Tibial nerve (tissue), 4 donors: ENCODE data around the gene YWHAB. TPM values are rescaled to one million over a fixed set of nuclear protein-coding genes. Genes with fewer than 3 reads are reported as not detected.
"Not testable (repeated sequence)": the region's sequence is repeated elsewhere in the genome, so short reads cannot be mapped to it uniquely, and the experiment has no call there.

Source experiments
- DNase-seq, 2 donors: peaks; one replicate each; pipeline ENCODE4 v3.0.0-alpha.2; 2019; ENCODE audit warnings: low spot score in 2 of 2
- H3K27ac ChIP-seq, 4 donors: fragments of 200-600 bp; sonication (generic) in 3 of 4; one replicate each; pipeline ENCODE4 v1.5.1; 2017 to 2019; ENCODE audit warnings: mild to moderate bottlenecking in 1 of 4
- H3K27me3 ChIP-seq, 2 donors: fragments of 200-600 bp; sonication (generic) in 1 of 2; one replicate each; pipeline versions ENCODE4 v1.5.1 to v1.6.0; 2017 to 2019
- H3K36me3 ChIP-seq, 3 donors: fragments of 200-600 bp; sonication (generic); one replicate each; pipeline ENCODE4 v1.5.1; 2018 to 2019
- H3K4me1 ChIP-seq, 4 donors: fragments of 200-600 bp; sonication (generic) in 3 of 4; one replicate each; pipeline ENCODE4 v1.5.1; 2017 to 2019
- H3K4me3 ChIP-seq, 4 donors: fragments of 200-600 bp; sonication (generic) in 3 of 4; one replicate each; pipeline ENCODE4 v1.5.1; 2017 to 2019; ENCODE audit warnings: mild to moderate bottlenecking in 1 of 4, moderate library complexity in 1 of 4
- H3K9me3 ChIP-seq, 4 donors: fragments of 200-600 bp; sonication (generic) in 3 of 4; one replicate each; pipeline ENCODE4 v1.5.1; 2017 to 2019
- CTCF ChIP-seq, 5 experiments: fragments of 200-600 bp in 3 of 5; fragments of 450-650 bp in 2 of 5; sonication (generic) in 3 of 5; IDR thresholded peaks; one replicate each; pipeline ENCODE4 v1.5.1; 2016 to 2019; ENCODE audit warnings: antibody characterized with exemption in 5 of 5, mild to moderate bottlenecking in 3 of 5, moderate library complexity in 2 of 5
- EP300 ChIP-seq, 2 donors: sonication (generic); formaldehyde crosslinking; IDR thresholded peaks; one replicate each; pipeline ENCODE4 v1.6.1; 2017; ENCODE audit warnings: antibody characterized with exemption in 2 of 2, mild to moderate bottlenecking in 1 of 2
- POLR2A ChIP-seq, 2 donors: fragments of 450-650 bp; IDR thresholded peaks; one replicate each; pipeline ENCODE4 v1.6.1; 2017; ENCODE audit warnings: antibody characterized with exemption in 2 of 2, mild to moderate bottlenecking in 2 of 2, moderate library complexity in 2 of 2
- WGBS, 2 donors: methylation state at CpG; one replicate each; pipeline ENCODE4 v1.1.5; 2018; 5-methylcytosine and 5-hydroxymethylcytosine counted together
- total RNA-seq, 4 donors: library from RNA; depleted of rRNA; stranded (reverse); fragments of >200 nt; gene quantifications; one replicate each; pipeline ENCODE4 v1.1.0, GENCODE V29; 2016

Gene YWHAB
- total RNA-seq, 4 donors from 2014 or later: 97.9 to 119 (median 98.3) TPM

DNA sequence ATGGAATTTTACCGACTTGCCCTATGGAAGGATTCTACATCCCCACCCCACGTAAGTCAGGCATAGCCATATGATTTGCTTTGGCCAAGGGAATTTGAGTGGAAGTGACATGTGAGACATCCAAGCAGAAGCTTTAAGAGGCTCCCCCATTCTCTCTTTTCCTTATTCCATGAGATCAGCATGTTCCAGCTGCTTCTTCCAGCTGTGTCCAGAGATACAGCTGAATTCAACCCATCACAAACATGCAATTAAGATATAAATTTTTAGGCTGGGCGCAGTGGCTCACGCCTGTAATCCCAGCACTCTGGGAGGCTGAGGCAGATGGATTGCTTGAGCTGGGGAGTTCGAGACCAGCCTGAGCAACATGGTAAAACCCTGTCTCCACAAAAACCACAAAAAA, 16.0 kb upstream of the YWHAB start:
- Histone ChIP-seq H3K4me3 (no peak overlapping the region), H3K27me3 (no peaks in the 10 kb centered on the region), H3K9me3 (no peaks in the 10 kb centered on the region), H3K27ac (no peak overlapping the region), H3K4me1 (peaks cover 0 to 11% (median 2%) of the 10 kb centered on the region in 4 donors), H3K36me3 (no peaks in the 10 kb centered on the region)
- no peak for DNase-seq
- 77 to 78% methylated on average over 5 of the region's 5 CpGs for WGBS, 2 donors
- no peak for TF ChIP-seq CTCF (IDR thresholded peaks at IDR 0.05)
- TF ChIP-seq EP300 (IDR thresholded peaks at IDR 0.05): no peak
- TF ChIP-seq POLR2A (IDR thresholded peaks at IDR 0.05): no peak

GRCh38 chr20:44882360-44882759, 3.1 kb upstream of the YWHAB start:
- peaks cover 0 to 21% (median 3%) of the 10 kb centered on the region in 4 donors for H3K4me1 ChIP-seq
- DNase-seq, H3K27me3 ChIP-seq, H3K4me3 ChIP-seq, H3K9me3 ChIP-seq, H3K27ac ChIP-seq, H3K36me3 ChIP-seq: not testable (repeated sequence)
- 82 to 93% methylated on average over 4 of the region's 4 CpGs for WGBS, 2 donors

DNA sequence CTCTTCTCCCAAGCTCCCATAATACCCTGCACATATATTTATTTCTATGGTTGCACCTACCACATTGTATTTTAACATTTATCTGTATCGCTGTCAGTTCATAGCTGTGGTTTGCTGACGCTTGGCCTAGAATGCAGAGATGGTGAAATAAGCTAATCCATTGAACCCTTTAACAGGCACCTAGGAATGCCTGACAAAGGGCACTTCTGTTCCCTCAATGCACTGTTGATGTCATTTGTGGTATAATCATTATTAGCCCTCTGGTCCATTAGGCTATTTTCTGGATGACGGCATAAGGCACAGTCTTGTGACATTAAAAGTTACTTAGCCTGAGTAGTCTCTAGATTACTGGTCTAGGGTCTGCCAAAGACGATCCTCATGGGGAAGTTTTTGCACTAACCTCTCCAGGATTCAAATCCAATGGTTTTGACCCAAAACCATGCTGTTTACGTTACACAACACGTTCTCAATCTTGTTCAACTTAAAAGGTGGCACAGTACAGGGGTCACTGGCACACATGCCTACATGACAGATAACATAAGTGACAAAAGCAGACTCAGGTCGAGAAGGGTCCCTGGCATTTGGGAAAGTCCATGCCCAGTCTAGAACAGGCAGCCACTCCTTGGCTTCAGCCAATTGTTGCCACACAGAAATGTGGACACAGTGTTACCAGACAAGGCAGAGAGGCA, 2.1 kb upstream of the YWHAB start:
- no peaks in the 10 kb centered on the region for H3K27me3 ChIP-seq
- H3K36me3 ChIP-seq: no peaks in the 10 kb centered on the region
- H3K27ac ChIP-seq: no peak overlapping the region
- no peak for DNase-seq
- peaks cover 0 to 31% (median 13%) of the 10 kb centered on the region in 4 donors for H3K4me1 ChIP-seq
- no peaks in the 10 kb centered on the region for H3K9me3 ChIP-seq
- WGBS, 2 donors: 68 to 75% methylated on average over 7 of the region's 7 CpGs
- TF ChIP-seq POLR2A (IDR thresholded peaks at IDR 0.05): no peak
- no peak for TF ChIP-seq EP300 (IDR thresholded peaks at IDR 0.05)
- TF ChIP-seq CTCF (IDR thresholded peaks at IDR 0.05): no peak
- H3K4me3 ChIP-seq: no peak overlapping the region

DNA sequence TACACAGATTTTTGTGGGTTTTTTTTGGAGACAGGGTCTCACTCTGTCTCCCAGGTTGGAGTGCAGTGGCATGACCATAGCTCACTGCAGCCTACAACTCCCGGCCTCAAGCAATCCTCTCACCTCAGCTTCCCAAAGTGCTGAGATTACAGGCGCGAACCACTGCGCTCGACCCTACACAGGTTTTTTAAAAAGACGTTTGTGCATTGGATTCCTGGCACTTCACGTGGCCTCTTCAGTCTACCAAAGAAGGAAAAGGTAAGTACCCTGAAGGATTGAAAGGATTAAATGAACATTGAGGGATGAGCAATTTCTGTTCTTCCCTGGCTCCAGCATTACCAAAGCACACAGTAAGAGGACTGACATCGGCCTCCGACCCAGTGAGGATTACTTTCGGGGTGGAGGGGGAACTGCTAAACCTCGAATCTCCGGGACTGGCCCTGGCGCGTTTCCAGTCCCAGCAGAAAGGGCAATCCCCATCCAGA, 556 bp upstream of the YWHAB start:
- DNase-seq: no peak
- Histone ChIP-seq H3K4me3 (peak overlapping the region; percentile 20 to 99 (median 96)), H3K36me3 (no peaks in the 10 kb centered on the region), H3K9me3 (no peaks in the 10 kb centered on the region), H3K27ac (peak overlapping the region; percentile 72 to 99 (median 97)), H3K4me1 (peaks cover 0 to 47% (median 22%) of the 10 kb centered on the region in 4 donors), H3K27me3 (no peaks in the 10 kb centered on the region)
- 10 to 18% methylated on average over 14 of the region's 14 CpGs for WGBS, 2 donors
- TF ChIP-seq POLR2A (IDR thresholded peaks at IDR 0.05) (no peak), EP300 (IDR thresholded peaks at IDR 0.05) (no peak), CTCF (IDR thresholded peaks at IDR 0.05) (no peak)

DNA sequence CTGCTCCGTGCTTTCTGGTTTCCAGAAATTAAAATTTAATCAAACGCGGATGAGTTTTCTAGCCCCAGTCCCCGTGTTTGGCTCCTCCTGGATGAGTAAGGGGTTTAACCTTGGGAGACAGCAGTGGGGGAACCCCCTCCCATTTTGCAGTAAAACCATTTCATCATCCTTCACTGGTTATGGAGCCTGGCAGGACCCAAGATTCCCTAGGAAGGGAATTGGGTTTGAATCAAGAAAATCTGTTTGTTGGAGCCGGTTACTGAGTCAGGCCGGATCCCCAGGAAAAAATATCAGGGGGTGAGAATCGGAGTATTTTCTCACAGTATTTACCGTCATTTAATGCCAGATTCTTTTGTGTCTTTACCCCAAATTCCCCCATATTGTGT, 754 bp downstream of the YWHAB start:
- 0% methylated on average over 8 of the region's 8 CpGs for WGBS, 2 donors
- Histone ChIP-seq H3K4me3 (peak overlapping the region; percentile 67 to 99 (median 96)), H3K27me3 (no peaks in the 10 kb centered on the region), H3K36me3 (peaks cover 0 to 3% (median 0%) of the 10 kb centered on the region in 3 donors), H3K9me3 (no peaks in the 10 kb centered on the region), H3K27ac (peak overlapping the region; percentile 72 to 99 (median 97)), H3K4me1 (peaks cover 0 to 58% (median 23%) of the 10 kb centered on the region in 4 donors)
- no peak for DNase-seq
- no peak for TF ChIP-seq CTCF (IDR thresholded peaks at IDR 0.05)
- TF ChIP-seq POLR2A (IDR thresholded peaks at IDR 0.05): no peak
- no peak for TF ChIP-seq EP300 (IDR thresholded peaks at IDR 0.05)
